H9 (cell line): Measurements from ENCODE around the gene SIX5. TPM values are rescaled to one million over a fixed set of nuclear protein-coding genes. Genes with fewer than 3 reads are reported as not detected.

Source experiments
- DNase-seq: peaks from one replicate; pipeline ENCODE4 v3.0.0-alpha.2; 2017
- H2AFZ ChIP-seq: one replicate; pipeline ENCODE4 v1.6.1; 2013; ENCODE audit warnings: mild to moderate bottlenecking, low read length, control low read depth, moderate library complexity
- H2AK5ac ChIP-seq: 2 replicates; pipeline ENCODE4 v1.6.1; 2013; ENCODE audit warnings: low read length, control low read depth, mixed read lengths; ENCODE audit not compliant: insufficient read length
- H2BK120ac ChIP-seq: one replicate; pipeline ENCODE4 v1.6.1; 2013; ENCODE audit warnings: low read depth, mild to moderate bottlenecking, low read length, control low read depth, inconsistent platforms; ENCODE audit not compliant: poor library complexity, severe bottlenecking
- H2BK12ac ChIP-seq: 2 replicates; pipeline ENCODE4 v1.6.1; 2013; ENCODE audit warnings: low read length, control low read depth, mixed read lengths, low read depth; ENCODE audit not compliant: insufficient read length
- H2BK15ac ChIP-seq: 2 replicates; pipeline ENCODE4 v1.6.1; 2013; ENCODE audit warnings: low read depth, low read length, control low read depth
- H2BK20ac ChIP-seq: one replicate; pipeline ENCODE4 v1.6.1; 2013; ENCODE audit warnings: low read depth, mild to moderate bottlenecking, low read length, control low read depth, inconsistent platforms; ENCODE audit not compliant: poor library complexity, severe bottlenecking
- H2BK5ac ChIP-seq: 2 replicates; pipeline ENCODE4 v1.6.1; 2013; ENCODE audit warnings: low read length, control low read depth, mixed read lengths; ENCODE audit not compliant: insufficient read length
- H3K14ac ChIP-seq: 2 replicates; pipeline ENCODE4 v1.6.1; 2013; ENCODE audit warnings: low read length, control low read depth; ENCODE audit not compliant: insufficient read depth
- H3K18ac ChIP-seq: 2 replicates; pipeline ENCODE4 v1.6.1; 2013; ENCODE audit warnings: low read depth, mild to moderate bottlenecking, mixed read lengths, low read length, control low read depth; ENCODE audit not compliant: insufficient read length
- H3K23ac ChIP-seq: 2 replicates; pipeline ENCODE4 v1.6.1; 2013; ENCODE audit warnings: low read length, control low read depth, mixed read lengths, low read depth; ENCODE audit not compliant: insufficient read length
- H3K23me2 ChIP-seq: 2 replicates; pipeline ENCODE4 v1.6.1; 2013; ENCODE audit warnings: low read depth, mild to moderate bottlenecking, mixed read lengths, low read length, control low read depth; ENCODE audit not compliant: insufficient read length, poor library complexity, severe bottlenecking
- H3K27ac ChIP-seq: 2 replicates; pipeline ENCODE4 v1.5.1; 2013; ENCODE audit warnings: low read length, control low read depth, mixed read lengths, low read depth; ENCODE audit not compliant: insufficient read length
- H3K27me3 ChIP-seq: 2 replicates; pipeline ENCODE4 v1.6.1; 2013; ENCODE audit warnings: low read length, control low read depth, inconsistent platforms; ENCODE audit not compliant: insufficient read depth
- H3K4ac ChIP-seq: 2 replicates; pipeline ENCODE4 v1.6.1; 2013; ENCODE audit warnings: low read depth, mild to moderate bottlenecking, control low read depth, inconsistent platforms, low read length, moderate library complexity
- H3K4me1 ChIP-seq: 2 replicates; pipeline ENCODE4 v1.6.1; 2013; ENCODE audit warnings: low read length, control low read depth, inconsistent platforms; ENCODE audit not compliant: insufficient read depth
- H3K4me2 ChIP-seq: 2 replicates; pipeline ENCODE4 v1.6.1; 2013; ENCODE audit warnings: low read length, control low read depth, mixed read lengths; ENCODE audit not compliant: insufficient read length, insufficient read depth
- H3K56ac ChIP-seq: 2 replicates; pipeline ENCODE4 v1.6.1; 2013; ENCODE audit warnings: low read depth, mild to moderate bottlenecking, mixed read lengths, low read length, control low read depth; ENCODE audit not compliant: insufficient read length
- H3K79me1 ChIP-seq: 2 replicates; pipeline ENCODE4 v1.6.1; 2013; ENCODE audit warnings: low read depth, mild to moderate bottlenecking, moderate library complexity, low read length, control low read depth, inconsistent platforms; ENCODE audit not compliant: insufficient read depth, poor library complexity, severe bottlenecking
- H3K79me2 ChIP-seq: 2 replicates; pipeline ENCODE4 v1.6.1; 2013; ENCODE audit warnings: low read length, control low read depth, inconsistent platforms; ENCODE audit not compliant: insufficient read depth
- H3K9ac ChIP-seq: 2 replicates; pipeline ENCODE4 v1.6.1; 2013; ENCODE audit warnings: low read length, control low read depth, mixed read lengths; ENCODE audit not compliant: insufficient read length; ENCODE audit errors: extremely low read depth
- H3K9me3 ChIP-seq: one replicate; pipeline ENCODE4 v1.6.1; 2013; ENCODE audit warnings: low read depth, low read length, inconsistent platforms; ENCODE audit not compliant: control insufficient read depth
- H3T11ph ChIP-seq: one replicate; pipeline ENCODE4 v1.6.1; 2013; ENCODE audit warnings: mild to moderate bottlenecking, low read length, control low read depth, inconsistent platforms
- H4K20me1 ChIP-seq: one replicate; pipeline ENCODE4 v1.6.1; 2013; ENCODE audit not compliant: control insufficient read depth, insufficient read length, insufficient read depth
- H4K5ac ChIP-seq: 2 replicates; pipeline ENCODE4 v1.6.1; 2013; ENCODE audit warnings: low read depth, mild to moderate bottlenecking, mixed read lengths, low read length, control low read depth; ENCODE audit not compliant: insufficient read length
- H4K8ac ChIP-seq: replicated peaks from 2 replicates; pipeline ENCODE4 v1.6.1; 2013; ENCODE audit warnings: low read length, control low read depth, mixed read lengths, low read depth; ENCODE audit not compliant: insufficient read length
- H4K91ac ChIP-seq: 2 replicates; pipeline ENCODE4 v1.6.1; 2013; ENCODE audit warnings: low read depth, mild to moderate bottlenecking, moderate library complexity, mixed read lengths, low read length, control low read depth; ENCODE audit not compliant: insufficient read length
- H3K27ac Mint-ChIP-seq, 3 experiments: 2 replicates in 2 of 3; 3 replicates in 1 of 3; pipeline ENCODE4 v1.8.0; 2020 to 2021; ENCODE audit warnings: mixed read lengths in 3 of 3, mild to moderate bottlenecking in 1 of 3, moderate library complexity in 1 of 3
- H3K27me3 Mint-ChIP-seq: 2 replicates; pipeline ENCODE4 v1.8.0; 2021; ENCODE audit warnings: low read depth, mild to moderate bottlenecking, moderate library complexity, mixed read lengths
- H3K36me3 Mint-ChIP-seq, 3 experiments: 2 replicates in 2 of 3; 3 replicates in 1 of 3; pipeline ENCODE4 v1.8.0; 2020 to 2021; ENCODE audit warnings: low read depth in 3 of 3, mixed read lengths in 3 of 3; ENCODE audit not compliant: insufficient read depth in 1 of 3
- H3K4me1 Mint-ChIP-seq, 2 experiments: 2 replicates each; pipeline ENCODE4 v1.8.0; 2020; ENCODE audit warnings: mixed read lengths in 2 of 2
- H3K4me3 Mint-ChIP-seq, 2 experiments: 2 replicates in 1 of 2; 3 replicates in 1 of 2; pipeline ENCODE4 v1.8.0; 2020 to 2021; ENCODE audit warnings: mild to moderate bottlenecking in 2 of 2, mixed read lengths in 2 of 2, moderate library complexity in 1 of 2
- H3K9me3 Mint-ChIP-seq, 2 experiments: 2 replicates in 1 of 2; 3 replicates in 1 of 2; pipeline ENCODE4 v1.8.0; 2020; ENCODE audit warnings: mild to moderate bottlenecking in 2 of 2, mixed read lengths in 2 of 2, moderate library complexity in 1 of 2
- CTCF ChIP-seq: fragments of 200-600 bp; sonication (generic); conservative IDR thresholded peaks from 3 replicates; pipeline ENCODE4 v1.8.0; 2021; ENCODE audit warnings: antibody characterized with exemption, mild to moderate bottlenecking
- WGBS: extraction: QIAGEN DNeasy Blood & Tissue Kit; methylation state at CpG from one replicate; pipeline ENCODE4 v1.1.7; 2013; ENCODE audit warnings: missing lambda C conversion rate, low lambda C conversion rate, mixed read lengths; ENCODE audit not compliant: insufficient read length; ENCODE audit errors: extremely low coverage; 5-methylcytosine and 5-hydroxymethylcytosine counted together
- total RNA-seq: library from RNA; stranded (reverse); gene quantifications from 2 replicates; pipeline ENCODE4 v1.2.1, GENCODE V29; 2021

Gene SIX5
- total RNA-seq, 1 experiment from 2014 or later = 41.7 TPM

GRCh38 chr19:45747513-45747912, 21.5 kb downstream of the SIX5 start:
- Histone ChIP-seq H3K23ac (no peak overlapping the region), H2AFZ (no peak overlapping the region), H3K18ac (no peak overlapping the region), H3K27me3 (no peaks in the 10 kb centered on the region; the same call in 1 of the 2 replicates), H2BK15ac (no peak overlapping the region), H4K20me1 (no peaks in the 10 kb centered on the region), H4K5ac (no peak overlapping the region), H2AK5ac (no peak overlapping the region), H3K79me1 (no peaks in the 10 kb centered on the region), H4K8ac (no peak overlapping the region), H3K23me2 (no peaks in the 10 kb centered on the region), H2BK5ac (no peak overlapping the region), H3K27ac (no peak overlapping the region), H2BK20ac (no peak overlapping the region), H3K4me2 (no peak overlapping the region), H3T11ph (no peak overlapping the region), H3K4ac (no peak overlapping the region), H2BK120ac (no peak overlapping the region), H3K14ac (no peak overlapping the region; the same call in 1 of the 2 replicates), H3K9me3 (no peaks in the 10 kb centered on the region), H3K4me1 (no peaks in the 10 kb centered on the region; the same call in 1 of the 2 replicates), H3K9ac (no peak overlapping the region), H3K56ac (no peak overlapping the region), H3K79me2 (no peaks in the 10 kb centered on the region), H4K91ac (no peak overlapping the region), H2BK12ac (no peak overlapping the region)
- Mint-ChIP-seq H3K4me1 (peaks cover 3 to 8% of the 10 kb centered on the region in 2 experiments), H3K27me3 (peaks cover 13% of the 10 kb centered on the region), H3K27ac (no peak overlapping the region), H3K36me3 (no peaks in the 10 kb centered on the region), H3K4me3 (no peak overlapping the region), H3K9me3 (no peaks in the 10 kb centered on the region)
- no peak for TF ChIP-seq CTCF
- WGBS = no CpG with 5 or more reads among the region's 5 CpGs
- DNase-seq = no peak
